NCI-H187 treated with DMSO at 0.1 percent for 48 hours (cell line): ENCODE measurements around the gene CPXM2.
"Not testable (repeated sequence)": the region's sequence is repeated elsewhere in the genome, so short reads cannot be mapped to it uniquely, and the experiment has no call there.

ENCODE experiments used
- DNase-seq: peaks from one replicate; lab custom pipeline; 2025; lab: John Stamatoyannopoulos, UW

CPXM2 gene

DNA sequence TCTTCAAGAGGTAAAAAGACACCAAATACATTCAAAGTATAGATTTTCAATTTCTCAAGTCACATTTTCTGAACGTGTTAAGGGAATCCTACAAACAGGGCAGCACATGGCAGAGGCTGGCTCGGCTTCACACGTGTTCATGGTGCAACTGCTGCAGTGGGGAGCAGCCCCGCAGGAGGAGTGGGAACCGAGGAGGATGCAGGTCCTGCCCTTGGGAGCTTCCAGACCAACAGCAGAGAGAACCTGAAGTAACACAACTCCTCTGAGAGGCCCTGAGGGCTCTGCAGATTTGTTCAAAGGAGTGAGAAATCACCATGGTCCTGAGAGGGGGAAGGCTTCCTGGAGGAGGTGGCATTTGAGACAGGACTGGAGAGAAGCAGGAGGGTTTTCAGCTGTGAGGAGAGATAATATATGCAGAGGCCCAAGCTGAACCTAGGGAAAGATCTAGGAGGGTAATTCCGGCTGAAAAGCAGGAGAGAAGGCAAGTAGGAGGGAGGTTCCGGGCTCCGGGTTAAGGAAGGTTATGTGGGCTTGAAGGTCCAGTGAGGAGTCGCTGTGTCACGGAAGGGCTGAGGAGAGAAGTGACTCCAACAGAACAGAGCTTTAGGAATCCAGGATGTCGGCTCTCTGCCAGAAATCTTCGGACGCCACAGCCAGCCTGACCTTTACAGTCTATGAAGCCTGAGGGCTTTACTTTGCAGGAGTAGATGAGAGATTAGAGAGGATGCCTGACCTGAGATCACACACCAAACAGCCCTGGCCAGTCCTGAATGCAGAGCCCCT, 148.0 kb downstream of the CPXM2 start:
- DNase-seq = no peak

DNA sequence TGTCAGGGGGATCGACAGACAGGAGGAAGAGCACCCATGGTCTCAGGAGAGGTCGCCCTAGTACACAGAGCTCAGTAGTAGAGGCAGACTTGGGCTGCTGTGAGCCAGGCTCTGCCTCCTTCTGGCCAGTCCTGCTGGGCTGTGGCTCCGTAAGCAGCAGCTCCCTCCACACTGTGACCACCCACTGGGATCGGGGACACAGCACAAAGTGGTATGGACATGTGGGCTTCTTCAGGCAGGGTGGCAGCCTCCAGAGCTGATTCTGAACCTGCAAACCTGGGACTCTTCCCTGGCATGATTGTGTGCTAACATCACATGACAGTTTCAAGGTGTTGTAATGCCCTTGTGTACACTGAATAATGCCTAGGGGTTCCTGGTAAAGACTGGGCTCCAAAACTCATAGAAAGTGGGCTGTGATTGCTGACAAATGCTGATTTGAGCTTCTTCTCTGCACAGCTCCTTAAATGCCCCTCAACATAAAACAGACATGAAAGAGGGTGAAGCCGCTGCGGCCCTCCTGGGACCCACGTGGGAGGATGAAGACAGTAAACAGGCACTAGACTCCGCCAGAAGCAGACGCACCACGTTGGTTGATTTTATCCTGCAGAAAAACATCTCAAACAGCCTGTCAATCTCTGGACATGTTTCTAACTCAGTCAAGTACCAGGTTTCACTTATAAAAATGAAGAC, 148.7 kb downstream of the CPXM2 start:
- no peak for DNase-seq

- DNase-seq = no peak
Observed at GRCh38 chr10:123741711-123742110, 149.9 kb downstream of the CPXM2 start.

GRCh38 chr10:123741146-123741545, 150.5 kb downstream of the CPXM2 start:
- DNase-seq = no peak

- not testable (repeated sequence) for DNase-seq
Observed at GRCh38 chr10:123736917-123737316, 154.7 kb downstream of the CPXM2 start.

DNA sequence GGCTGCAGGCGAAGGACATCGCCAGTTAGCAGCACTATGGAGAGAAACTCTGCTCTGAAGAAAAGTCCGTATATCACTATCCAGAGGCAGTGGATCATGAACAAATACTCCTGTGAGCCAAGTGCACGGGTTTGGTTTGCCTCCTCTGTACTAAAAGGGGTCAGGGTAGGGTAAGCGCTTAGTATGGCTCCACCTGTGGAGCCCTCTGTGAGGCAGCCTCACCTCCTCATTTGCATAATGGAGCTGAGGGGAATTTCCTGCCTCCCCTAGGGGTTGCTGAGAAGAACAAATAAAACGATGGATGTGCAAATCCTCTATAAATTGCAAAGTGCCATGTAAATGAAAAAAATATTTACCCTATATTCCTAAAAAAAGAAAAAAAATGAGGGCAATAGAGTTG, 162.1 kb downstream of the CPXM2 start:
- DNase-seq = no peak

- DNase-seq = no peak
Observed at GRCh38 chr10:123726836-123727235, 164.8 kb downstream of the CPXM2 start.

DNA sequence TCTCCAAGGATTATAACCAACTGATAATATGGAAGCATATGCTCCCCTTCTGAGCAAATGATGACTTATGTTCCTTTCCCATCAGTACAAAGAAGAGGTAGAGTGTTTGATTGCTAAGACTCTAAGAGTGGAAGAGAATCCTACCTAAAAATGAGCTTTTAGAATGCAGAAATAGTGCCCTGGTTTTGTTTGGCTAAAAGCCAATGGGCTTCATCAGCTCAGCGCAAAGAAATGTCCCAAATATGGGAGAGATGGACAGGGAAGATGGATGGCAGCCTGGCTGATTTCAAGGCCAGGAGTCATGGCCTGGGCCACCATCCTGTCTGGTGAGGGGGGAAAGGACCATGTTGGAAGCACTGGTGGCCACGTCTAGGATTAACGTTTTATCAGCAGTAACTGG, 165.2 kb downstream of the CPXM2 start:
- DNase-seq = no peak

DNA sequence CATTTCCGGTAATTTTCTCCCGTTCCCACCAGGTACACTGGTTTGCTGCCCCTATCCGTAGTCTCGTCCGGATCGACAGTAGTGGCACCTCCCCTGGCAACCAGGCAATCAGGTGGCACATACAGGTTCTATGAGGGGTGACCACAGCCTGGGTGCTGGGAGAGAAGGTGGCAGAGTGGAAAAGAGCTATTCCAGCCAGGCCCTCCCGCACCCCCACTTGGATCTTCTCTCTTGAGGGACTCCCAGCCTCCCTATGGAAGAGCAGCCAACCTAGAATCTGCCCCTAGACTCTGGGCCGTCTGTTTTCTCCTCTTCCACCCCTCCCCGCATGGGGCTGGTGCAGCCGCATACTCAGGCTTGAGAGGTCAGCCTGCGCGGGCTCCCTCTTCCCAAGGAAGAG, 166.9 kb downstream of the CPXM2 start:
- no peak for DNase-seq

- no peak for DNase-seq
Observed at GRCh38 chr10:123722351-123722750, 169.3 kb downstream of the CPXM2 start.

DNA sequence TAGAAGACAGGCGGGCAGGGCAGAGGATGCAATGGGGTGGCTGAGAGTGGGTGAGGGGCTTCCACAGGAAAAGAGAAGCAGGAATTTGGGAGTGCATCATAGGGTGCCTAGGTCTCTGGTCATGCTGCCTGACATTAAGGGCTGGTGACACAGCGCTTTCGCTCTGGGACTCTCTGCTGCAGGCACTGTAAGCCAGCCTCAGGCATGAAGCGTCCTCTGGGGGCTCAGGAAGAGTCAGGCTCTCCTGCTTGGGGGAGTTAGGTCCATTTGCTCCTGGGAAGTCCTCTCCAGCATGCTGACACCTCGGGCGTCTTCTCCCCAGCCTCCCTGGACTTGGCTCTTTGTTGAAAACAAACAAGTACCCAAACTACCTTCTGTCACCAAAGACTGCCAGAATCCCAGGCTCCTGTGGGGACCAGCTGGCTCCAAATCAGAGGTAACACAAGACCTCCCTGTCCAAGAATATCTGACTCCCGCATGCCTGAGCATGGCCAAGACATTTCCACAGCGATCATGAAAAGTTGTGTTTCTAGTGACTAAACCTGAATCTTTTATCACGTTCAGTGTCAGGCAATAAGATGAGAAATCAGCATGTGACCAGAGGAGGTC, 170.1 kb downstream of the CPXM2 start:
- DNase-seq = no peak

- DNase-seq = no peak
Observed at GRCh38 chr10:123720536-123720935, 171.1 kb downstream of the CPXM2 start.

DNA sequence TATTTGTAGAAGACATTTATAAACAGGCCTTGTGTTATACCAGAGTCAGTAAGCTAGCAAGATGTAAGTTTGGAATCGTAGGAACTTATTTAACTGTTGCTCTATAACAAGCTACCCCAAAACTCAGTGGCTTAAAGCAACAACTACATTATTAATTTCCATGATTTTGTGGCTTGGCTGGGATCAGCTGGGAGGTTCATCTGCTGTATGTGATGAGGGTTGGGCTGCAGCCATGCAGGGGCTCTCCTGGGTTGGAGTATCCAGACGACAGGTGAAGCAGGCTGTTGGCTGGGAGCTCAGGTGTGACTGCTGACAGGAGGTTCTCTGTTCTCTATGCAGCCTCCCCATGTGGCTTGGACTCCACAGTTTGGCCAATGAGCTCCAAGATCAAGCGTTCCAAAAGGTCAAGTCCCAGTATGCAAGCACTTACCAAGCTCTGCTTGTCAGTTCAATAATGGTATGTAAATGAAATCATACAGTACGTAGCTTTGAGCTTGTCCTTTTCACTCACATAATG, 173.0 kb downstream of the CPXM2 start:
- DNase-seq = no peak

GRCh38 chr10:123717336-123717735, 174.3 kb downstream of the CPXM2 start:
- no peak for DNase-seq

DNA sequence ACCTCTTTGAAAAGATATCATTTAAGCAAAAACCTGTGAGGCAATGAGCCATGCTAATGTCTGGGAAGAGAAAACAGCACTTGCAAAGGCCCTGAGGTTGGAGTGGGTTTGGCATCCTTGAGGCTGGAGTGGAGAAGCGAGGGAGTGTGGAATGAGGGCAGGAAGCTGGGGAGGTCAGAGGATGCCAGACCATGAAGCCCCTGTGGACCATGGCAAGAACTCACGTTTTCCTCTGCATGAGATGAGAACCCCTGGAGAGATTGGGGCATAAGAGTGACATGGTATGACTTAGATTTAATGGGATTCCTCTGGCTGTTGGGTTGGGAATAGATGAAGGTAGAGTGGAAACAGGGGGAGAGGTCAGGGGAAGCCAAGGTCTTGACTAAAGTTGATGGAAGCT, 176.1 kb downstream of the CPXM2 start:
- no peak for DNase-seq

DNA sequence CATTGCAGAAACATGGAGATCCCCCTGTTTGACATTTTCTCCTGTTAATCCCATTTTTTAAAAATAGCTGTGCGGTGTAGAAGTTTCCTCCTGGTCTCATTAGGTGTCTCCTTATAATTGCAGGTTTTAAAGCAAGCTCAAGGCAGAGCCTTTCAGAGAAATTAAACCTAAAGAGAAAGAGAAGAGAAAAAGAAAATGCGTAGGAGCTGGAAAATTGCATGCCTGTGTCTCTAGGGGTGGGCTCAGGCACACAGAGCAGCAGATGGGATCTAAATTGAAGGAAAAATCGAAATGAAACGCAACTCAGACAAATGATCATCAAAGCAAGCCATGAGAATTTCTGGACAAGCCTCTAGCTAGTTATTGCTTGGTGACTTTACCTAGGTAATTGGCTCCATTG, 185.4 kb downstream of the CPXM2 start:
- DNase-seq = no peak

DNA sequence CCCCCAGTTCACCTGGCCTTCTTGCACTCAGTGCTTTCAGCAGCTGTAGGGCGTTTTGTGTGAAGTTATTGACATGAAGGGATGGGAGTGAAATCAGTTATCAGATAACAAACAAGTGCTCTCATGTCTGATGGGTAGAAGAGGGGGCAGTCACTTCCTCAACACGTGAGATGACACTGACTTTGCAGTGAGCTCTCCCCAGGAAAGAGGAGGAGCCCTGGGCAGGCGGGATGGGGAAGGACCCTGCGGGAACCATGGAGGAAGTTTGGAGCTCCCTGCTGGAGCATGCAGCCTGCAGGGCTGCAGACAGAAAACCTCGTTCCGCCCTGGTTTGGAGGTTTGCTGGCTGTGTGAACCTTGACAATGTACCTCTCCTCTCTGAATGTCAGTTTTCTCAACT, 186.8 kb downstream of the CPXM2 start:
- no peak for DNase-seq

GRCh38 chr10:123704076-123704475, 187.5 kb downstream of the CPXM2 start:
- no peak for DNase-seq

GRCh38 chr10:123703195-123703790, 188.3 kb downstream of the CPXM2 start:
- DNase-seq = no peak
